HUES48 (cell line): Measurements from ENCODE around the gene LILRB3.
"Not testable (repeated sequence)": the region's sequence is repeated elsewhere in the genome, so short reads cannot be mapped to it uniquely, and the experiment has no call there.

ENCODE experiments used
- H3K27ac ChIP-seq: one replicate; pipeline ENCODE4 v1.7.0; 2013; ENCODE audit warnings: low read depth, low read length, inconsistent platforms
- H3K27me3 ChIP-seq: 2 replicates; pipeline ENCODE4 v1.6.1; 2013; ENCODE audit warnings: mild to moderate bottlenecking, low read length; ENCODE audit not compliant: control insufficient read depth, insufficient read depth
- H3K36me3 ChIP-seq: 2 replicates; pipeline ENCODE4 v1.6.1; 2013; ENCODE audit warnings: low read length; ENCODE audit not compliant: control insufficient read depth, insufficient read depth
- H3K4me1 ChIP-seq: 2 replicates; pipeline ENCODE4 v1.6.1; 2013; ENCODE audit warnings: mild to moderate bottlenecking, low read length; ENCODE audit not compliant: control insufficient read depth, insufficient read depth
- H3K4me3 ChIP-seq: 2 replicates; pipeline ENCODE4 v1.5.1; 2013; ENCODE audit warnings: mild to moderate bottlenecking, low read depth, low read length
- H3K9ac ChIP-seq: 2 replicates; pipeline ENCODE4 v1.6.1; 2013; ENCODE audit warnings: mild to moderate bottlenecking, low read depth, low read length, moderate library complexity
- H3K9me3 ChIP-seq: 2 replicates; pipeline ENCODE4 v1.6.1; 2013; ENCODE audit warnings: low read length; ENCODE audit not compliant: control insufficient read depth, insufficient read depth

The LILRB3 gene

GRCh38 chr19:54221947-54222346, 860 bp downstream of the LILRB3 start:
- H3K27ac ChIP-seq, H3K9me3 ChIP-seq: not testable (repeated sequence)

GRCh38 chr19:54219702-54220101, 3.1 kb downstream of the LILRB3 start:
- not testable (repeated sequence) for H3K4me3 ChIP-seq, H3K27ac ChIP-seq, H3K9ac ChIP-seq, H3K9me3 ChIP-seq, H3K36me3 ChIP-seq, H3K27me3 ChIP-seq, H3K4me1 ChIP-seq

More at GRCh38 chr19:54221947-54222346, 860 bp downstream of the LILRB3 start:
- not testable (repeated sequence) for H3K9ac ChIP-seq, H3K4me3 ChIP-seq, H3K27me3 ChIP-seq, H3K36me3 ChIP-seq, H3K4me1 ChIP-seq

GRCh38 chr19:54218960-54219661, 3.7 kb downstream of the LILRB3 start:
- H3K27ac ChIP-seq: no peak overlapping the region
- no peaks in the 10 kb centered on the region for H3K27me3 ChIP-seq
- no peak overlapping the region for H3K9ac ChIP-seq
- H3K9me3 ChIP-seq: peaks cover 2% of the 10 kb centered on the region; the same call in 1 of the 2 replicates
- no peaks in the 10 kb centered on the region for H3K4me1 ChIP-seq
- H3K36me3 ChIP-seq: no peaks in the 10 kb centered on the region
- no peak overlapping the region for H3K4me3 ChIP-seq

GRCh38 chr19:54218259-54218658, 4.5 kb downstream of the LILRB3 start:
- no peaks in the 10 kb centered on the region for H3K27me3 ChIP-seq
- H3K4me3 ChIP-seq: no peak overlapping the region
- no peaks in the 10 kb centered on the region for H3K4me1 ChIP-seq
- no peak overlapping the region for H3K9ac ChIP-seq
- H3K9me3 ChIP-seq: peaks cover 2% of the 10 kb centered on the region; the same call in 1 of the 2 replicates
- no peaks in the 10 kb centered on the region for H3K36me3 ChIP-seq
- no peak overlapping the region for H3K27ac ChIP-seq

- H3K4me1 ChIP-seq, H3K27me3 ChIP-seq, H3K4me3 ChIP-seq, H3K27ac ChIP-seq, H3K9ac ChIP-seq, H3K36me3 ChIP-seq, H3K9me3 ChIP-seq: not testable (repeated sequence)
Measured at GRCh38 chr19:54217517-54218247, 5.1 kb downstream of the LILRB3 start.

- H3K36me3 ChIP-seq: no peaks in the 10 kb centered on the region
- no peaks in the 10 kb centered on the region for H3K27me3 ChIP-seq
- H3K4me3 ChIP-seq: no peak overlapping the region
- H3K9ac ChIP-seq: no peak overlapping the region
- peaks cover 2% of the 10 kb centered on the region; the same call in 1 of the 2 replicates for H3K9me3 ChIP-seq
- no peaks in the 10 kb centered on the region for H3K4me1 ChIP-seq
- no peak overlapping the region for H3K27ac ChIP-seq
Measured at GRCh38 chr19:54216869-54217268, 5.9 kb downstream of the LILRB3 start.

- not testable (repeated sequence) for H3K9me3 ChIP-seq, H3K36me3 ChIP-seq, H3K4me3 ChIP-seq, H3K9ac ChIP-seq, H3K4me1 ChIP-seq, H3K27ac ChIP-seq, H3K27me3 ChIP-seq
Measured at GRCh38 chr19:54214734-54215133, 8.1 kb downstream of the LILRB3 start.

GRCh38 chr19:54214217-54214616, 8.6 kb downstream of the LILRB3 start:
- H3K36me3 ChIP-seq, H3K27me3 ChIP-seq, H3K4me1 ChIP-seq, H3K9me3 ChIP-seq, H3K9ac ChIP-seq, H3K4me3 ChIP-seq, H3K27ac ChIP-seq: not testable (repeated sequence)

- Histone ChIP-seq H3K27me3 (no peaks in the 10 kb centered on the region), H3K27ac (no peak overlapping the region), H3K4me1 (no peaks in the 10 kb centered on the region), H3K9ac (no peak overlapping the region), H3K9me3 (peaks cover 2% of the 10 kb centered on the region; the same call in 1 of the 2 replicates), H3K4me3 (no peak overlapping the region), H3K36me3 (peaks cover 24% of the 10 kb centered on the region)
Measured at GRCh38 chr19:54211235-54211634, 11.6 kb downstream of the LILRB3 start.

GRCh38 chr19:54209811-54210494, 12.9 kb downstream of the LILRB3 start:
- Histone ChIP-seq H3K9me3 (peaks cover 1% of the 10 kb centered on the region; the same call in 1 of the 2 replicates), H3K9ac (no peak overlapping the region), H3K4me1 (peaks cover 6% of the 10 kb centered on the region; the same call in 1 of the 2 replicates), H3K27ac (peak overlapping the region; percentile 72), H3K36me3 (peaks cover 37% of the 10 kb centered on the region), H3K27me3 (no peaks in the 10 kb centered on the region), H3K4me3 (no peak overlapping the region)
